HG03066 (cell line): ENCODE results near the gene GABRB1.

ENCODE experiments used
- ATAC-seq: cut with Tn5 transposase; IDR thresholded peaks from one replicate; pipeline ENCODE4 v1.9.1; 2021; ENCODE audit warnings: low read depth; ENCODE audit not compliant: unreplicated experiment

The GABRB1 gene

DNA sequence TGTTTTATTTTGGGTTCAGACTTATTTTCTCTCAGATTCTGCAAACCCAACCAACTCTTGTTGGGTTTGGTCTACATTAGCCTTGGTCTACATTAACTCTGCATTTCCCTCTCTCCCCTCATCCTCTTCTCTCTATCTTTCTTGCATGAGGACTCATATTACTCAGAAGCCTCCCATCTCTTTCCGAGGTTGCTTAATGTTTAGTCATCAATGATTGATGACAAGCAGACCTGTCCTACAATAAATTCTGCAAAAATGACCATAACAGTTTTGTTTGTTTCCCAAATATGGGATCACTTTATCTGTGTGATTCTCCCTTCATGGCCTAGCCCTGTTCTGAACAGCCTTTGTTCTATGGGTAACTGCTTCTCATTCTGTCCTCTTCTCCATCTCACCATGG lies 75.2 kb downstream of the GABRB1 start:
- ATAC-seq = no peak

DNA sequence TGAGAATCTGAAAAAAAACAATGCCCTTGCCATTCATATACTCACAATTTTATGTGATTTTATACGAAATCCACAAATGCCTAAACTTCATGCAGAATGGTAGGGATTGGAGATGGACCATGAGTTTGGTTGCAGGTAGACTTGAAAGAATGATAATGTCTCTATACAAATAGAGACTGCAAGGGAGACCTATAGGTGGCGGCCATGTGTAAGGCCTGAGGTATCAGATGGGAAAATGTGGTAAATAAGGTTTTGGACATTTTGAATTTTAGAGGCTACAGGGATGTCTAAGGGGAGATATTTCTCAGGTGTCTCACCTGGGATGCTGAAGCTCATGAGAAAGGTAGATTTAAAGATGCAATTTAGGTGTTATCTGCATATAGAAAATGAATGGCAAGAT lies 78.0 kb downstream of the GABRB1 start:
- no peak for ATAC-seq

DNA sequence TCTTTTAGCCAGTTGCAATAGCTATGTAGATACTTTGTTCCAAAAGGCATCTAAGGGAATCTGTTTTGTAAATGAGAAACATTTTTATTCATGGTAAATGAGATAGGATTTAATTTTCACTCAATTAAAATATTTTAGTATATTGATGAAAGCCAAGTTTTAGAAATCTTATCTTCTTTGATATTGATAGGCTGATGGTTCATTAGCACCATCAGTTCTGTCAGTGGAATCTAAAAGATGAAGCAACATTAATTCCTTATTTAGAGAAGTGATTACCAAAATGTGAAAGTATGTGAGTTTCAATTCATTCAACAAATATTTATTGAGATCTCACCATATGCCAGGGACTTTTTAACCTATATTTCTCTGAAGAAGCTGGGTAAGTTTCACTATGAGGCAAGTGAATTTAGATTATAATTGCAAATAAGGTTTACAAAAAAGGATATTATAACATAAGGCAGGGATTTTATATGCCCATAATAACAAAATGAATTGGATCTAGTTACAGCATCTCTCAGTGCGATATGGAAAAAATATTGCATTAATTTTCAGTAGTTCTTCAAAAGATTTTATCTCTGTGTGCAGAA lies 79.3 kb downstream of the GABRB1 start:
- no peak for ATAC-seq

DNA sequence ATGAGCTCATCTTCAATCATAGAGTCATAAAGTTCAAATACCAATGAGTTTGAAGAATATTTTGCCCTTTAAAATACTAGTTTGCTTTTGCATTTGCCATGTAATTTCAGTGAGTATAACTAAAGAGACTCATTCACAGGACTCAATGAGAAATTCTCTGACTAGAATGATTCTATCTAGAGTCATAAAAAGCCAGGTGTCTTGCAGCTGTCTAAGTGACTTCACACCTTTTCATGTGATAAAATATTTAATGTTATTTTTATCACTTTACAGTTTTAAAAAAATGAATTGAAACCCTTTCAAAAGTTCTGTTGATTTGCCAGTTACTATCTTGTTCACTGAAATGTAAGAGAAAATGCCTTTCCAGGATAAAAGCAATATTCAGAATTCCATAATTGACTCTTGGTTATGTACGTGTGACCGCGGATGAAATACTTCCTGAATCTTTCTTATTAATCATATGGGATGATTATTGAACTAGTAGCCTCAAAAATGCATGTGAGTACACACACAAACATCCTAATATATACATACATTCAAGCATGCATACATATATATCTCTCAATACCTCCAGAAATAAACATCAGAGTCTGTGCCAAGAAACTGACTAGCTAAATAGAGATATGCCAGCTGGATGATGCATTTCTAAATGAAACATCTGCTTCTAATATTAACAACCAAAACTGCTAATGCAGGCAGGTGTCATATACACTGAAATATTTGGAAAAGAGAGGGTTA lies 87.0 kb downstream of the GABRB1 start:
- ATAC-seq = no peak

DNA sequence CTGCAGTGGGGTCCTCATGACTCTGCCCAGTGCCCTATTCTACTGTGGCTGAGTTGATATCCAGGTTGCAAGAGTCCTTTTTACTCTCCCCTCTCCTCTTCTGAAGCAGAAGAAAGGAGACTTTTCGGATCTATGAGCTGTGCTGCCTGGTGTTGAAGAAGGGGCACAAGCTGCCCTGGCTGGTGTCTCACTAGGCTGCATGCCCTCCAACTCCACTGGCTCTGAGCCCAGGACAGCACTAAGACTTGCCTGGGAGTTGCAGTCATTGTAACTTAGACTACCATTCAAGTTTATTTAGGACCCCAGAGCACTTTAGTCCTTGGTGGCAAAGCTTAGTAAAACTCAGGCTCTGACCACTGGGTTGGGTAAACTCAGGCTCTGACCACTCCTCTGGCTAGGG lies 89.4 kb downstream of the GABRB1 start:
- no peak for ATAC-seq

DNA sequence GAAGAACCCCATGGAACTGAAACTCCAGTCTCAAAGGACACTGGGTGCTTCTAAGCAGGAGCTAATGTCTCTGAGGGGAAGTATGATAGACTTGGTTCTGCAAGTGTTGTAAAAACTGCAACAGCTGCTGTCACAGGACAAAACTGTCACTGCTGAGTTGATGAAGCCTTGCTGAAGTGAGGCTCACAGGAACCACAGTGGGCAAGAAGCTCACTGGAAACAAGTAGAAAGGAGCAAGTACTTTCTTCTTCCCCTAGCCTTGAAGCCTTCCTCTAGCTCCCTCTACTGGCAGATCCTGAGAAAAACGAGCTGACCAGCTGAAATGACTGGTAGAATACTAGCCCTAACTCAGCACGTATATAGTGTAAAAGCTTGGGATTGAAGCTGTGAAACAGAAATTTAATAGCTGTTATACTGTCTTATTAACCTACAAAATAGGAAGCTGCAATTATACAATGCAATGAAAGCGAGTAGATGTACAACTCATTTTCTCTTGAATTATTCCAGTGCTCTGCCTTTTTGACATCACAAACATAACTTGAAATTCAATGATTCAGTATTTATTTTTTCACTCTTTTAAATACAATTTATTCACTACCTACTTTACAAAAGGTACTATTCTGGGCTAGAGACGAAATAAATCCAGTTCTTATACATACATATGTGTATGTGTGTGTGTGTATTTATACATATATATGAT lies 91.4 kb downstream of the GABRB1 start:
- peak; percentile 88 for ATAC-seq

DNA sequence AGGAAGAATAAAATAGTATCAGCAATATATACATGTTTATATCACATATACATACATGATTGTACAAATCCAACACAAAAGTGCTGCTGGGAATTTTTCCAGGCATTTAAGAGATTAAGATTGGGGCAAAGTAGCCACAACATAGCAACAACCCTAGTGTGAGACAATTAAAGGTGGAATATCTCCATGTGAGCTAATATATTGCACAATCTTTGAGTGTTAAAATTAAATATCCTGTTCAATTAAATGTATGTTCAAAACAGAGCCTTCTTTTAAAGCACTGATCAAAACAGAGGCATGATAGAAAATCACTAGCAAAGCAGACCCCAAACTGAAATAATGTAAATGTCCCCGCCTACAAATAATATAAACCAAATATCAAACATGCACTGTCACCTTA lies 97.6 kb downstream of the GABRB1 start:
- ATAC-seq = no peak

DNA sequence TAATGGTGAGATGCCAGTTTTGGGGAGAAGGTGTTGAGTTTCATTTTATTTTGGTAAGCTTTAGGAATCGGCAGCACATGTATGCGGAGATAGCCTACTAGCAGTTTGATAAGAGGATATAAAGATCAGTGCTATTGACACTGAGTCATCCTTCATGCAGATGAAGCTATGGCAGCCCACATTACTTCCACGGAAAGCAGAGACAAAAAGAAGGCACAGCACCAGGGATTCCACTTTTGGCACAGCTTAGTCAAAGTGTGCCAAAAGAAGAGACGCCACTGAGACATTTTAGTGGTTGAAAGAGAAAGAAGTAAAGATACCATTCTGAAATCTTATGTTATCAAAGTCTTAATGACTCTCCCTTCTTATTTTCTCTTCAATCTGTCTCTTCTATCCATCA lies 103.8 kb downstream of the GABRB1 start:
- no peak for ATAC-seq

DNA sequence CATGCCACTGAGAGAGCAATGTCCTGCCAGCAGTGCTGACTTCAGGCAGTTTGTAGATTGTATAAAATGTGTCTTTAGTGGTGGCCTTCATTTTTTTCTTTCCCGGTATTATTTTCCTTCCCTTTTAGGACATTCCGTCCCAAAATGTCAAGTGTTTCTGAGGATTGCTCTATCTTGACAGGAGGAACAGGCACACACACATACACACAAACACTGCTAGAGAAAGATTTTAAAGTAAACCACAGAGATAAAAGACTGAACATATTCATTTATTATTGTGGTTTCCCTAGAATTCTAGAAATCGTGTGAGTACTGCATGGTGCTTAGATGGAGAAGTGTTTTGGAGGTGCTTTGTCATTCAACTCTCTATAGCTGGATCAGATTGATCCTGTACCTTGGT lies 111.9 kb downstream of the GABRB1 start:
- ATAC-seq = no peak

DNA sequence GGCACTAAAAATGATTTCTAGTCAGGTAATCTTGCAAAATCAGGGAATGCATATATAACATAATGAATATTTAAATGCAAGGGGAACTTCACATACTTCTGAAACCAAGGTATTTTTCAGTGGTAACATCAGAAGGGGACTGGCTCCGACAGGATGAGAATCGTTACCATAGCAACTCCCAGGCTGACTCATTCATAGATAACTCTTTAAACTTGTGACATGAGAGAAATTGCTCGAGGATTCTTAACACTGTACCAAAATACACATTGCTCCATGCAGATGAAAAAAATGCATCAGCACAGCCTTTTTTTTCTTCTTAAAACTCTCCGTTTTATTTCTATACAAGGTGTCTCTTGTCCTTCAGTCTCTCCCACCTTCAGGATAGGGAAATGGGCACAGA lies 114.3 kb downstream of the GABRB1 start:
- peak; percentile 100 for ATAC-seq

DNA sequence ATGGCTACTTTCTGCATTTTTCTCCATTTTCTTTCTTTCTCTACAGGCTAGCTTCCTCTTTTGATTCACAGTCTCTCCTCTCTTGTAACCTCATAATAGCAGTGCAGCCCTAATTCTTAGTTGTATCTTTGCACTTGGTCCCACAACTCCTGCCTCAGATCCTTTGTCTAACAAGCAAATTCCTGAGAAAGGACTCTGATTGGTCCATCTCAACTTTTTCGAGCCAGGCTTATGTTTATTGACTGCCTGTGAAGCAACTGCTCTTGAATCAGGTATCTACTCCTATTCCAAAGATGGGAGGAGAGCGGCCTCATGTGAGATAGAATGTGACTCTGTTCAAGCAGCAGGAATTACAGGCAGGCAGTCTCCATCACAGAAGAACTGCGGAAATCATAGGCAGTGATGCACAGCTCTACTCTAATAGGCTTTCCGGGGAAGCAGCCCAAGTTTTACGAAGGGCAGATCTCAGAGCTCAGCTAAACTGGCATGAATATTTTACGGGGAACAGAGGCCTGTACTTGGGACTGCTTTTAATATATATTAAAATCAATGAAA lies 123.5 kb downstream of the GABRB1 start:
- no peak for ATAC-seq

DNA sequence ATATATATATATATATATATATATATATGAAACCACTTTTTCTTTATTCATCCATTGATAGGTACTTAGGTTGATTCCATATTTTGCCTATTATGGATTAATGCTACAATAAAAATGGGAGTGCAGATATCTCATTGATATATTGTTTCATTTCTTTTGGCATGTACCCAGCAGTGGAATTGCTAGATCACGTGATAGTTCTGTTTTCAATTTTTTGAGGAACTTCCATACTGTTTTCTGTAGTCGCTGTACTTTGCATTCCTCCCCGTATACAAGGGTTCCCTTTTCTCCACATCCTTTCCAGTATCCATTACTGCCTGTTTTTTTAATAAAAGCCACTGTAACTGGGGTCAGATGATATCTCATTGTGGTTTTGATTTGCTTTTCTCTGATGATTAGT lies 124.6 kb downstream of the GABRB1 start:
- ATAC-seq = no peak

DNA sequence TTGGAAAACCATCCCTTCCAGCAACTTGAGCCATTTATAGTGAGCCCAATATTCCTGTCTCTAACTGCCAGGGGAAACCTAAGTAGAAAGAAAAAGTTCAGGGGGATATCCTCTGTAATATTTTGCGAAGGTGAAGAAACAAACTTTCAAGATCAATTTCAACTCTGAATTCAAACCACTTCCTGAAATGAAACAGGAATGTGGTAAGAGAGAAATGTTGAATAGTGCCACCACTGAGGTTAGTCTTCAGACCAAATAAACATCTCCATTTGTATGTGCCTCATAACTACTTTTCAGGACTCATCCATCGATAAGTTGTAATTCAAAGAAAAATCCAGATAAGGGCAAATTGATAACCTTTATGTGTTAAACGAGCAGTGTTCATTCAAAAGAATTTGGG lies 128.7 kb downstream of the GABRB1 start:
- no peak for ATAC-seq

DNA sequence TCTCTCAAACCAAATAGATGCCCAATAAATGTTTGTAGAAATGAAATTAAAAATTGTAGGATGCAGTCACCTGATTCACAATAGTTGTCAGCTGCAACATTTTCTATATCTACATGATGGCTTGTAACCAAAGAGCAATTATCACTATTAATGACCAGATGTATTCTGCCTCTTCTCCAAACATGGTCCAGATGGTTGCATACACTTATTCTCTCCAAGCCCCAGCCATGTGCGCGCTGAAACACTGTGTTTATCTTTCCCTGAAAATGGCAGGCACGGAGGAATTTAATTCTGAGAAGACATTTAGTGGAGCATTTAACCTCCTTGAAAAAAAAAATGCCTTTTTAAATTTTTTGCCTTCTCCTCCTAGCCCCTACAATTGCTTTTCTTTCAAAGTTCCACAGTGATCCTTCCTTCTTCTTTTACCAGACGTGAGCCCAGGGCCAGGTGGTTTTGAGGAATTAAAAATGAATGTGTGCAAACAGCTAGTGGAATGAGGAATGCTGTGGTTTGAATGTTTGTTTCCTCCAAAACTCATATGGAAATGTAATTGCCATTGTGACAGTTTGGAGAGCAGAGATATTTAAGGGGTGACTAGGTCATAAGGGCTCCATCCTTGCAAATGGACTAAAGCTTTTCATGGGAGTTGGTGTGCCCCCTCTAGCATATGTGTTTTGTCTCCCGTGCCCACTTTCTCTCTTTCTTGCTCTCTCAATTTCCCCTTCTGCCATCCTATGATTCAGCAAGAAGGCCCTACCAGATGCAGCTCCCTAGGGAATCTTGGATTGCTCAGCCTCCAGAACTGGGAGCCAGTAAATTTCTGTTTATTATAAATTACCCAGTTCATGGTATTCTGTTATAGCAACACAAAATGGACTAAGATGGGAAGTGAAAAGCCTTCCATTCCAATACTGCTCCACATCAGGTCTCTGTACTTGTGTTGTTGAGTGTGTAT lies 136.0 kb downstream of the GABRB1 start:
- no peak for ATAC-seq

DNA sequence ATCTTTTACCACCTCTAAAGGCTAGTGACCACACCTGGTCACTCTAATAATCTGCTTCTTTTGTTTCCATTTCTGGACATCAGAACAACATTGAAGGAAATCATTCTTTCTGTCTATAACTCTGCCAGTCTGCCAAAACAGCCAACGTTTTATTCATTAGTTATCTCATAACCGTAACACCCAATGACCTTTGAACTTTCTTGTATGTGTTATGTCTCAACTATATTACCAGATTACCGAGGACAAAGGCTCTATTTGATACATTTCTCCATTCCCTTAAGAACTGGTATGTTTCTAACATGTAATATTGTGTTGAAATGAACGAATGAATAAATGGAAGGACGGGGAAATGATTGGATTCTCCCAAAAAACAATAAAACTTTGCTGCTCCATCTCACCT lies 152.7 kb downstream of the GABRB1 start:
- no peak for ATAC-seq

DNA sequence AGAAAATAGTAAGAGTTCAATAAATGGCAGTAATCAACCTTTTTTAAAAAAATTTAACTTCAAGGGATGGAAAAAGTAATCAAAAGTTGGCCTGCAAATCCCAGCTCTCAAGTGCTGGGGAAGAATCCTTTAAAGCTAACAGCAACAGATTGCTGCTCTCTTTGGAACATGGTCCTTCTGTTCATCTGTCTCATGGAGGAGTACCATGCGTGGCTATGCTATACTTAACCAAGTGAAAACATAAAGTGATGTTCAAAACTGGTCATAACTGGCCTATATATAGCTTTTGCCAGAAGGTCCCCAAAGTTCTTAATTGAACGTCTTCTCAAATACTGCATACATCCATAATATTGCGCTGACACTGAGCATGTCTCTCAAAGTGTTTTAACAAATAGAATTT lies 154.4 kb downstream of the GABRB1 start:
- no peak for ATAC-seq

DNA sequence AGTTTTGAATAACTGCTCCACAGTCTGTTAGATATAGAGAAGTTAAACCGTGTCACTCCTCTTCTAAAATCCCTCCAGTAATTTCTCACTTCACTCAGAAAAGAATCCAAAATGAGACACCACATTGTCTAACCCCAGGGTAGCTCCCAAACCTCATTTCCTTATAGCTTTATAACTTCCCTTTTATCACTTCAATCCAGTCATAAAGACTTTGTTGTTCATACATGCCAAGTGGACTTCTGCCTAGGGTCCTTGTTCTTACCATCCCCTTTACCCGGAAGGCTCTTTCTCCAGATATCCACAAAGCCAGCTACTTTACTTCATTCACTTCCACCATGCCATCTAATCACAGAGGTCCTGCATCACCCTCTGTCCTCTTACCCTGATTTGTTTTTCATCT lies 156.2 kb downstream of the GABRB1 start:
- no peak for ATAC-seq

DNA sequence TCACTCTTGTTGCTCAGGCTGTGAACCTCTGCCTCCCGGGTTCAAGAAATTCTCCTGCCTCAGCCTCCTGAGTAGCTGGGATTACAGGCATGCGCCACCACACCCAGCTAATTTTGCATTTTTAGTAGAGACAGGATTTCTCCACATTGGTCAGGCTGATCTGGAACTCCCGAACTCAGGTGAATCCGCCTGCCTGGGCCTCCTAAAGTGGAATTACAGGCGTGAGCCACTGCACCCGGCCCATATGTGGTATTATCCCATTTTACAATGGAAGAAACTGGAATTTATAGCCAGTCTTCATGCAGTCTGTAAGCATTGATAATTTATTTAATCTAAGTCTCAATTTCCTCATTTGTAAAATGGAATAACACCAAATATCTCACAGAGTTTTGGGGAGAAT lies 161.8 kb downstream of the GABRB1 start:
- ATAC-seq = no peak

DNA sequence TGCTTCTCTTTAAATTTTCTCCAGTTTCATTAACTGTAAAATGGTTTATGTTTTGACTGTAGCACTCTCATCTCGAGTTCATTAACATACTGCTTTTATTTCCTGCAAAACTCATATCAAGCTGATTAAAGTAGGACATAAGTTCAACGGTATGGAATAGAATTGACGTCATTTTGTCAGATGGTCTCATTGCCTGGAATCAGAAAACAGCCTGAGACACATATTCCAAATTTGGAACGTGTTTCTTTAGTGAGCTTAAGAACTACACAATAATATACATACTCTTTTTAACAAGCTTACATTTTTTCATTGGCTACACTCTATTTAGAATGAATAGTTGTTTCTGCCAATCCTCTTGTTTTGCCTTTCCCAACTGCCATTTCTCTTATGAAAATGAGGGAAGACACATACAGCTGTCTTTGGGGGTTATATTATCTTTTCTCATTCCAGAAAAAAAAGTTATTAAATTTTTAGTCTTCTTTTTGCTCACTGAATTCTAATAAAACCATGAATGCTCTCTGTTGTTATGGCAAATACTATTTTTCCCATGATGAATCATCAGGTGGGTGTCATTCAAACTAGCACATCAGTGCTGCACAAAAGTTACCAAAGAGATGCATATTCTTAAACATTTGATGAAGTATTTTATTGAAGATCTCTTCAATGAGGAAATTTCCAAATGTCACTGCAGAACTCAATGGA lies 162.8 kb downstream of the GABRB1 start:
- ATAC-seq = no peak

DNA sequence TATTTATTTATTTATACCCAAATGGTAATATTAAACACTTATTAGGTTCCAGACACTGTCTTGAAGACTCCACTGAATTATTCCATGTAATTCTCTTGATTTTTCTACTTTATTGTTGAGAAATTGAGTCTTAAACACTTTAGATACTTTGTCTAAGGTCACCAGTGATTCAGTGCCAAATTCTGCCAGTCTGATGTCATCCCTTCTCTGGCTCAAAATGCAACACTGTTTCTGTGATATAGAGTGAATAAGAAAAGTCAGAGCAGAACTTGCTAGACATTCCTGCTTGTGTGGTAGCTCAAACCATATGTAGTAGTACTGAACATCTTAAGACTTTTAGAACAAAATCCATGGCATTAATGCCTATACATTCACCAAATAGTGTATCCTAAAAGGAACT lies 164.3 kb downstream of the GABRB1 start:
- no peak for ATAC-seq
